ENCODE measurements around the gene C10orf120.

GRCh38 chr10:122673269-122673668, 26.4 kb downstream of the C10orf120 start:
- TF ChIP-seq EP300 (IDR thresholded peaks at IDR 0.05; ENCODE audit: borderline replicate concordance in 1 of 2, control insufficient read depth in 1 of 2, low read depth in 2 of 2, low read length in 2 of 2) (no peak), SMARCA5 (IDR thresholded peaks at IDR 0.05) (no peak), SREBF2 (IDR thresholded peaks at IDR 0.05; ENCODE audit: low read length) (no peak), MAX (IDR thresholded peaks at IDR 0.05; ENCODE audit: low read depth, low read length) (no peak), NR2C2 (IDR thresholded peaks at IDR 0.05; ENCODE audit: borderline replicate concordance, control insufficient read depth, insufficient read length, low read depth) (no peak), STAT3 (IDR thresholded peaks at IDR 0.05; ENCODE audit: low read depth, low read length) (no peak), TARDBP (IDR thresholded peaks at IDR 0.05; ENCODE audit: borderline replicate concordance) (no peak)
- TF ChIP-seq, protein P1, sequence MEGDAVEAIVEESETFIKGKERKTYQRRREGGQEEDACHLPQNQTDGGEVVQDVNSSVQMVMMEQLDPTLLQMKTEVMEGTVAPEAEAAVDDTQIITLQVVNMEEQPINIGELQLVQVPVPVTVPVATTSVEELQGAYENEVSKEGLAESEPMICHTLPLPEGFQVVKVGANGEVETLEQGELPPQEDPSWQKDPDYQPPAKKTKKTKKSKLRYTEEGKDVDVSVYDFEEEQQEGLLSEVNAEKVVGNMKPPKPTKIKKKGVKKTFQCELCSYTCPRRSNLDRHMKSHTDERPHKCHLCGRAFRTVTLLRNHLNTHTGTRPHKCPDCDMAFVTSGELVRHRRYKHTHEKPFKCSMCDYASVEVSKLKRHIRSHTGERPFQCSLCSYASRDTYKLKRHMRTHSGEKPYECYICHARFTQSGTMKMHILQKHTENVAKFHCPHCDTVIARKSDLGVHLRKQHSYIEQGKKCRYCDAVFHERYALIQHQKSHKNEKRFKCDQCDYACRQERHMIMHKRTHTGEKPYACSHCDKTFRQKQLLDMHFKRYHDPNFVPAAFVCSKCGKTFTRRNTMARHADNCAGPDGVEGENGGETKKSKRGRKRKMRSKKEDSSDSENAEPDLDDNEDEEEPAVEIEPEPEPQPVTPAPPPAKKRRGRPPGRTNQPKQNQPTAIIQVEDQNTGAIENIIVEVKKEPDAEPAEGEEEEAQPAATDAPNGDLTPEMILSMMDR (IDR thresholded peaks at IDR 0.05 in 2 of 3, conservative IDR thresholded peaks at IDR 0.05 in 1 of 3; ENCODE audit: control insufficient read depth in 2 of 3, extremely low read depth in 1 of 3, insufficient read depth in 1 of 3, low read depth in 3 of 3, low read length in 3 of 3): no peak

Data from GM12878 (cell line).